HG03139 (cell line): ENCODE results near the gene MEIOSIN.

ENCODE experiments used
- ATAC-seq: cut with Tn5 transposase; IDR thresholded peaks from one replicate; pipeline ENCODE4 v1.9.1; 2021; ENCODE audit not compliant: unreplicated experiment

MEIOSIN gene

DNA sequence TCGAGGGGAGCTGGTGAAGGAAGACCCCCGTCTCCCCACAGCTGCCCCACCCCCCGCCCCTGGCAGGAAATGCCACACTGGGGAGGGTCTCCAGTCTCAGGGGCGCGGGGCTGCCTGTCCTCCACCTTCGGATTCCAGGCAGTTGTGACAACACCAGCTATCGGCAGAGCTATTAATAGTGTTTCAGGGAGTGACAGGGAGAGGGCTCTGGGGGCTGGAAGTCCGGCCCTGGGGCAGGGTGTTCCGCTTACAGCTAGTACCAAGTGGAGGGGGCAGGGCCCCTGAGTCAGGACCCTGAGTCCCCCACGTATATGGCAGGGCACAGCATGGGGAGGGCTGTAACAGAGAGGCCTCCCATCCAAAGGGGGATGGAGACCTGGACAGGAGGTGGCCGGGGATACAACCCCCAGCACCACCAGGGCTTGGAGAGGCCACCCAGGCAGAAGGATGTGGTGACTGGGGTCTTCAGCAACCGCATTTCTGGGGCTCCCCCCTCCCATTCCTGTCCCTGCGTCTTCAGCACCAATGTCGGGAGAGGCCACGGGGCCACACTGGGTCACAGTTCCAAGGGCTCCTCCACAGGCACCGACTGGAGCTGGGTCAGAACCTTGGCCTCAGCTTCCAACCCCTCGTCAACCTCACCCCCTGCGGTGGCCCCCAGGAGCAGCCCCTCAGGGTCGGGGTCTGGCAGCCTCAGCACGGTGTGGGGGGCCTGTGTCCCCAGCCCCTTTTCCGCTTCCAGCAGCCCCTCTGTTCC, 31.9 kb downstream of the MEIOSIN start:
- ATAC-seq: no peak

DNA sequence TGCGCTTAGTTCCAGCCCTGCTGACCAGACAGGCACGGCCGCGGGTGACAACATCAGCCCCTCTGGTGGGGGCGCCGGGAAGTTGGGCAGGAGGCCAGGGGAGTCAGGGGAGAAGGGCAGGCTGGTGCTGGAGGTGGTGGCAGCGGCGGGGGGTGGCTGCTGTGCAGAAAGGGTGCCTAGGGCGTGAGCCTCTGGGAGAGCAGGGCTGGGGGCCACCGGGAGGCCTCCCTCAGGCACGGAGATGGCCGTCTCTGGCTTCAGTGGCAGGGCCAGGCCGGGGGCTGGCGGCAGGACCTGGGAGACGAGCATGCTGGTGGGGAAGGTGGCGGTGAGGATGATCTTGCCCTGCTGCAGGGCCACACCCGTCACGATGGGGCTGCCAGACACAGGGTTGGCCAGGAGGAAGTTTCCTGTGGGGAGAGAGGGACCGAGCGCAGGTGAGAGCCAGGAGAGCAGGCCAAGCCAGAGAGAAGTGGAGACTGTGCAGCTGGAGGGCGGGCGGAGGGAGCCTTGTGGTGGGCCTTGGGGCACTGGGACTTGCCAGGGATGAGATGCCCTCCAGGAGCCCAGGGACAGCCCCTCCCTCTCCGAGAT, 32.6 kb downstream of the MEIOSIN start:
- no peak for ATAC-seq

DNA sequence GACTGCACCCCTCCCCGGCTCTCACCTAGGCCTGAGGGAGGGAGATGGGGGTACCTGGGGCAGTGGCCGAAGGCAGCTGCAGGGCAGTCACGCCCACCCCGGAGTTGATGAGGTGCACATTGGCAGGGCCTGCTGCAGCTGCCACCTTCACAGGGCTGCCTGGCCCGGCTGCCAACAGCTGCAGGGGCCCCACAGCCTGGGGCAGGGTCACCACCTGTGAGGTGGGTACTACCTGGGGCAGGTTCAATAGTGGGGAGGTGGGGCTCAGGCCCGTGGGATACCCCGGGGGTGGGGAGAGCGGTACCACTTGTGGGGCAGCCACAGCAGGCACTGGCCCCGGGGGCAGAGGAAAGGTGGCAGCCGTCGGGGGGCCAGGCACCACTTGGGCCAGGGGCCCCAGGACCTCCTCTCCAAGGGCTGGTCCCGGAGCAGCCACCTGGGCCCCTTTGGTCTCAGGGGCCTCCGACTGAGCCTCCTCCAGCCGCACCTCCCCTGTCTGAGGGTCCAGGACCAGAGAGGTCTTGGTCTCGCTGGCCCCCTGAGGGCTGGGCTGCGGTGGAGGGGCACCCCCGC, 33.1 kb downstream of the MEIOSIN start:
- no peak for ATAC-seq

DNA sequence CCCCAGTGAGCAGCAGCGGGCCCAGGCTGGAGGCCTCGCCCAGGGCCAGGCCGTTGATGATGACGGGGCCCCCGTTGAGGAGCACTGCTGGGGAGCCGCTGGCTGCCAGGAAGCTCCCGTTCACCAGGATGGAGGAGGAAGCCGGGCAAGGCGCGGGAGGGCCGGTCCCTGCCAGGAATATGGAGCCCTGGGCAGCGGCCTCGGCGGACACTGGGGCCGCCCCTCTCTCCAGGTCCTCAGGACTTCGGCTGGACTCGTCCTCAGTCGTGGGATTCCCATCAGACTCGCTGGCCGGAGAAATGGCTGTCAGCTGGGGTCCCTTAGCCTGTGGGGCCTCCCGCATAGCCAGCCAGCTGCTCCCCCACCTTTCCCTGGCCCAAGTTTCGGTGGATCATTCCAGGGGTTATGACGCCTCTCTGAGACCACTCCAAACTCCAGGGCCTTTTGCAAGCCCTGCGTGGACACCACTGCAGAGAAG, 33.7 kb downstream of the MEIOSIN start:
- ATAC-seq: no peak

DNA sequence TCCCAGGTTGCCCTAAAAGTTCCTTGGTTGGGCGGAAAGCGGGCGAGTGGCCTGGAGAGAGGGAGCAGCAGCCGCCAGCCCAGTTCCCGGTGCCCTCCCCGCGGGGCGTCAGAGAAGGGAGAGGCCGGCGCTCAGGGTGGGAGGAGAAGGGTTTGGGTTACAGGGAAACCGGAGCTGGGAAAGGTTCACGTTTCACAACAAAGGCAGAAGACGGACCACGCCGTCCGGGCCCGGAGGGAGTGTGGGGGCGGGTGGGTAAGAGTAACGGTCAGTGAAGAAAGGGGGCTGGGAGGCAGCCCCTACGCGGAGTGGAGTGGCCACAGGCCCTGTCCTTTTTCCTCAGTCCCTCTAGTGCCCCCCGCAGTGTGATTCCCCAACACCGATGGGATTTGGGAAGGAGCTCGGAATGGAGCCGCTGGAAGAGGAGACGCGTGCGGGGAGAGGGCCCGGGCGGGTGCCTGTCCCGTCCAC, 34.2 kb downstream of the MEIOSIN start:
- no peak for ATAC-seq

DNA sequence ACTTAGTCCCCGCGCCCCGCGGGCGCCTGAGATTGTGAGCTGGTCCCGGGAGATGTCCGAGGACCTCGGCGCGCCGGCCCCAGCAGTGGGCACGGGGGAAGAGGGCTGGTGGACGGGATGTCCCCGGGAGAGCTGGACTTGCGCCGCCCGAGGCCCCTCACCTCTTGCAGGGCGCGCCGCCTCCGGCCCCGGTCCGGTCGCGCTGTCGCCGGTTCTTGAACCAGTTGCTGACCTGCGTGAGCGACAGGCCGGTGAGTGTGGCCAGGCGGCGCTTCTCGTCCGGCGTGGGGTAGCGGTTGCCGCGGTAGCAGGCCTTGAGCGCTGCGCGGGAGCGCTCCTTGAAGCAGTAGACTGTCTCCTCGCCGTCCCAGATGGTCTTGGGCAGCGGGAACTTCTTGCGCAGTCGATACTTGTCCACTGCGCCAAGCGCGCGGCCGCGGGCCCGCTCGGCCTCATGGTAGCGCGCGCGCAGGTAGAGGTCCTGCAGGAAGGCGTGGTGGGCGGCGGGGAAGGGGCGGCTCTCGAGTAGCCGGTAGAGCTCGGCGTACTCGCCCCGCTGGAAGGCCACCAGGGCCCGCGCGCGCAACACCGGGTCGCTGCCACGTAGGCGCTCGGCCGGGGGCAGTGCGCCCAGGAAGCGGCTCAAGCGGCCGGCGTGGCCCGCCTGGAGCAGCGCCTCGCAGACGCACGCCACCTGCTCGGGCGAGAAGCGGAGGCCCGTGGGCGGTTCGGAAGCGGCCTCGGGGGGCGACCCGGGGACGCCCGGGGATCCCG, 34.8 kb downstream of the MEIOSIN start:
- no peak for ATAC-seq

DNA sequence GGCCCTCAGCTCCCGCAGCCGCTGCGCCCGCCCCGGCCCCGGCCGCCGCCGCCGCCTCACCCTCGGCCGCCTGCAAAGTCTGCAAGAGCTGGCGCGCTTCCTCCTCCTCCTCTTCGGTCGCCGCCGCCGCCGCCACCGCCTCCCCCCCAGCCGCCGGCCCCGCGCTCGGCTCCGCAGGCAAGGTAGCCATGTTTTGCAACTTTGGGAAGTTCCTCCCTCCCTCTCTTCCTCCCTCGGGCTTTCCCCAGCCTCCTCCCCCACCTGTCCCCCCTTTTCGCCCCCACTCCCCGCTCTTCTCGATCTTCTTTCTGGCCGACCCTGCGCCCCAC, 35.4 kb downstream of the MEIOSIN start:
- no peak for ATAC-seq

DNA sequence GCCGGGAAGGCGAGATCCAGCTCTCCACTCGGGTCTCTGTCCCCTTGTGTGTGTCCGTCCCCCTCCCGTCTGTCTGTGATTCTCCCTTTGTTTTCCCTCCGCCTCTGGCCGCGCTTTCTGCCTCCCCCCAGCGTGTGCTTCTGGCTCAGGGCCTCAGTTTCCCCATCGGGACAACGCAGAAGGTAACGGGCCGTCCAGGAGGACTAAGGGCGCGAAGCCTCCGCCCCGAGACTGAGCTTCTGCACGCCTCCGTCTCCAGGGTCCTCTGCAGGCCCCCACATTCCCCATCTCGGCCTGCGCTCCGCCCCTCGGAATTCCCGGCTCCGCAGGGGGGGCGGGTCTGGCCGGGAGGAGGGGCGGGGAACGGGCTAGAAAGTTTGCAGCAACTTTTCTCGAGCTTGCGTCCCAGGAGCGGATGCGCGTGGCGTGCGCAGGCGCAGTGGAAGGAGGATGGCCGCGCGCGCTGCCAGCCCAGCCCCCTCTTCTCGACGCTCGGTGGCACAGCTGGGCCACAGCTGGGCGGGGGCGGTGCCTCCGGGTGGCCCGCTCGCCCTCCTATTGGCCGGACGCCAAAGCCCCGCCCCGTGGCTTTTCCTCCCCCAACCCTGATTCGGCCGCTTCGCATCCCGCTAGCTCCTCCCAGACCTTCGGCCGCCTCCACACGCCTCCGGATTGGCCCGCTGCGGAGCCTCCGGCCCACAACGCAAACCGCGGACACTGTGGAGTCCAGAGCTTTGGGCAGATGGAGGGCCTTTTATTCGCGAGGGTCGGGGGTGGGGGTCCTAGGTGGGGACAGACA, 35.9 kb downstream of the MEIOSIN start, which contains the start of gene SIX5:
SIX5 (minus strand) TSS at position 269 of the 799 bp plus-strand sequence. CDS start 408 bp downstream, outside the sequence.
- ATAC-seq: peak; percentile 53

DNA sequence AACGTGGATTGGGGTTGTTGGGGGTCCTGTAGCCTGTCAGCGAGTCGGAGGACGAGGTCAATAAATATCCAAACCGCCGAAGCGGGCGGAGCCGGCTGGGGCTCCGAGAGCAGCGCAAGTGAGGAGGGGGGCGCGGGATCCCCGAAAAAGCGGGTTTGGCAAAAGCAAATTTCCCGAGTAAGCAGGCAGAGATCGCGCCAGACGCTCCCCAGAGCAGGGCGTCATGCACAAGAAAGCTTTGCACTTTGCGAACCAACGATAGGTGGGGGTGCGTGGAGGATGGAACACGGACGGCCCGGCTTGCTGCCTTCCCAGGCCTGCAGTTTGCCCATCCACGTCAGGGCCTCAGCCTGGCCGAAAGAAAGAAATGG, 36.6 kb downstream of the MEIOSIN start:
- no peak for ATAC-seq

DNA sequence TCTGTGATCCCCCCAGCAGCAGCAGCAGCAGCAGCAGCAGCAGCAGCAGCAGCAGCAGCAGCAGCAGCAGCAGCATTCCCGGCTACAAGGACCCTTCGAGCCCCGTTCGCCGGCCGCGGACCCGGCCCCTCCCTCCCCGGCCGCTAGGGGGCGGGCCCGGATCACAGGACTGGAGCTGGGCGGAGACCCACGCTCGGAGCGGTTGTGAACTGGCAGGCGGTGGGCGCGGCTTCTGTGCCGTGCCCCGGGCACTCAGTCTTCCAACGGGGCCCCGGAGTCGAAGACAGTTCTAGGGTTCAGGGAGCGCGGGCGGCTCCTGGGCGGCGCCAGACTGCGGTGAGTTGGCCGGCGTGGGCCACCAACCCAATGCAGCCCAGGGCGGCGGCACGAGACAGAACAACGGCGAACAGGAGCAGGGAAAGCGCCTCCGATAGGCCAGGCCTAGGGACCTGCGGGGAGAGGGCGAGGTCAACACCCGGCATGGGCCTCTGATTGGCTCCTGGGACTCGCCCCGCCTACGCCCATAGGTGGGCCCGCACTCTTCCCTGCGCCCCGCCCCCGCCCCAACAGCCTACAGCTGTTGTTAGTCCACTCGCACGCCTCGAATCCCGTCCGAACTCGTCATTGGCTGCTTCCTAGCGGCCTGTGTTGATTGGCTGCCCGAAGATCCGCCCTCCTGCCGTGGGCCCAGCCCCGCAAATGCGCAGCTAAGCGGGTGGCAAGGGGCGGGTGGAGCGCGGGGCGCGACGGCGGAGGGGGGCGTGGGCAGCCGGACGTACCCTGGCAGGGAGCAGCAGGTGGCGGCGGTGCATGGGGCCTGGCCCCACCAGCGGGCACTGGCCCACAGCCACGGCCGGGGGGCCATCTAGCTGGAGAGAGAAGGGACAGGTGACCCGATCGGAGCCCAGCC, 37.2 kb downstream of the MEIOSIN start:
- peak; percentile 41 for ATAC-seq

DNA sequence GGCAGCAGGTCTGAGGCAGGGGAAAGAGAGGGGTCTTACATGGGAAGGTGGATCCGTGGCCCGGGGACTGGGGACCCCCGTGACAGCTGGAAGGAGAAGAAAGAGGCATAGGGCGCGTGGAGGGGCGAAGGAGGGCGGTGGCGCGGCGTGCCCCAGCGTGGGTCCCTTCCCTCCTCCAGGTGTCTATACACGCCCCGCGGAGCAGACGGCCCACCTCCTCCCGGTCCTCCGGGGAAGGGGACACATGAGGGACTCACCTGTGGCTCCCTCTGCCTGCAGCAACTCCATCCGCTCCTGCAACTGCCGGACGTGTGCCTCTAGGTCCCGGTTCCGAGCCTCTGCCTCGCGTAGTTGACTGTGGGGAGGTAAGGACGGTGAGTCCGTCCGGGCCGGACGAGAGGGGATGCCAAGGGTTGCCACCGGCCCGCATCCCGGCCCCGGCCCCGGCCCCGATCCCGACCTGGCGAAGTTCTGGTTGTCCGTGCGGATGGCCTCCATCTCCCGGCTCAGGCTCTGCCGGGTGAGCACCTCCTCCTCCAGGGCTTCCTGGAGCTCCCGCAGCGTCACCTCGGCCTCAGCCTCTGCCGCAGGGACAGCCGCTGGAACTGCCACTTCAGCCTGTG, 38.2 kb downstream of the MEIOSIN start:
- no peak for ATAC-seq

DNA sequence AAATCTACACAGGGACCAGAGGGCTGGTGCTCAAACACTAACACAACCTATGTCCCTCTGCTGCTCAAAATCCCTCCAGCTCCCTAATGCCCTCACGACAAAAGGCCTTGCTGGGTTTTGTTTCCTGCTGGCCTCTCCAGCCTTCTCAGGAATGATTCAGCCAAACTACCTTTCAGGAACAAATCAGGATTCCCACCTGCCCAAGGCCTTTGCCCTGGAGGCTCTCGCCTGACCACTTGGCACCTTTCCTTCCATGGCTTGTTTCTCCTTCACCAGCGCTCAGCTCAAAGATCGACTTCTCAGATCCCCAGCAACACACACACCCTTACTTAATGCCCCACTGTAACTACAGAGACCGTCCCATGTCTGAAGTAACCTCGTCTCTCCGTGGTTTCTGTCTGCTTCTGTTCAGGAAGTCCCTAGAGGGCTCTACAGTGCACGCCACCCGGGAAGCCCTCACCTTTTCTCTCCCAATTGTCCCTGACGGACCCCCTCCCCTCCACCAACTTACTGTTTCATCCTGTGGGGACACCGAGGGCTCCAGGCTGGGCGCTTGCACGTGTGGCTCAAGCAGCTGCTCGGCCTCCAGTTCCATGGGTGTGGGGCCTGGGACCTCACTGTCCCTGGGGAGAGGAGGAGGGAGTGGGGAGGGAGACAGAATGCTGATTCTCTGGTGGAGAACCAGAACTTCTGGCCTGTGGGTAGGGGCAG, 39.0 kb downstream of the MEIOSIN start:
- no peak for ATAC-seq

DNA sequence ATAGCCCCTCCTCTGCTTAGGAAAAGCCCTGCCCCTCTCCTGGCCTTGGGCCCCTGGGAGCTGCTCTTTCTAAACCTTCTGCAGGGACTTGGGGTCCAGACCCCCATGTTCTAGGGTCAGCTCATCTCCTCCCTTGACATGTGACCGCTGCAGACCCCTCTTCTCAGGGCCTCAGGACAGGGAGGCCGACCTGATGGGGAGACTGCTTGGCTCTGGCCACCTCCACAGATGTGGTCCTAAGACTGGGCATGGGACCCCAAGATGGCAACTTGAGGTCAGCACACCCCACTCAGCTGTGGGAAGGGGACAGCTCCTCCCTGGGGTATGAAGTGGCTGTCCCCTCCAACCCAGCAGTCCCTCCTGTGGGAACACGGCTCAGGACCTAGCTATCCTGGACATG, 39.7 kb downstream of the MEIOSIN start:
- ATAC-seq: no peak

DNA sequence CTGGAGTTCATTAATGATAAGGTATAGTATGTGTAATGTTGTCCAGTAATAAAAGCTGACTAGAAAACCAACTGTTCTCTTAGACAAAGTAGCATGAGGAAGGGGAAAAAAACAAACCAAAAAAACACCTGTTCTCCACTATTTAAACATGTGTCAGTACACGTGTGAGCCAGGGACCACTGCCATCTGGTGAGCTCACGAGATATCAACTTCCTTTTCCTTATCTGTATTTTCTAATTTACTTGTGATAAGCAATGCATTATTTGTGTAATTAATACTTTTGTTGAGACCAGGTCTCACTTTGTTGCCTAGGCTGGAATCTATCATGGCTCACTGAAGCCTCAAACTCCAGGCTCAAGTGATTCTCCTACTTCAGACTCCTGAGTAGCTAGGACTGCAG, 40.1 kb downstream of the MEIOSIN start:
- no peak for ATAC-seq

DNA sequence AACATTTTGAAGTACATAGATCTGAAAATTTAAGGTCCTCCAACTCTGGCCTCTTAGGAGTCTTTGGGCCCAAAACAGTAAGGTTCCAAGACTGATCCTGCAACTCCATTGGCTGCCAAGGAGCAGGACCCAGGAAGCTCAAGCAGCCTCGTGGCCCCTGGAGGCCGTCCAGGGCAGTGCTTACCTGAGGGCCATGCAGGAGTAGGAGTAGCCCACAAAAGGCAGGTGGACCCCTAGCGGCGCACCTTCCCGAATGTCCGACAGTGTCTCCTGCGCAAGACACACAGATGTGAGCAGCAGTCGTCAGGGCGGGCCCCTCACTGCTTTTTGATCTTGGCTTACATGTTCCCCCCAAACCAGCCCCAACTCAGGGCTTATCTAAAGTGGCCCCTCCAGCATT, 41.5 kb downstream of the MEIOSIN start:
- ATAC-seq: no peak

DNA sequence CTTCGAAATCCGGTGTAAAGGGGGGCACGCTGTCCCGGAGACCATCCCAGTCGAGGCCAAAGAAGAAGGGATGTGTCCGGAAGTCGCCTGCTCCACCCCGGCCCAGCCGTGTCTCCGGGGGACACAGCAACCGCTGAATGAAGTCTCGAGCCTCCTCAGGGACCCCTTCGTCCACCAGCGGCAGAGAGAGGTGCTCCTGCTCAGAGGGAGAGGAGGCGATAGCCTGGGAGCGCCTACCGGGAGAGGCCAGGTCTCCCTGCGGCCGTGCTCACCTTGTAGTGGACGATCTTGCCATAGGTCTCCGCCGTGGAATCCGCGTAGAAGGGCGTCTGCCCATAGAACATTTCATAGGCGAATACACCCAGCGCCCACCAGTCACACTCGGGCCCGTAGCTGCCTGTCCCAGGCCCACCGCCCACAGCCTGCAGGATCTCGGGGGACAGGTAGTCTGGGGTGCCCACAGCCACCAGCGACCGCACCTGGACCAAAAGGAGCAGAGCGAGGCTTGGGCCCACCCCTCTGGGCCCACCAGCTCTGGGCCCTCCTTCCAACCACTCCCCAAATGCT, 44.2 kb downstream of the MEIOSIN start:
- no peak for ATAC-seq

DNA sequence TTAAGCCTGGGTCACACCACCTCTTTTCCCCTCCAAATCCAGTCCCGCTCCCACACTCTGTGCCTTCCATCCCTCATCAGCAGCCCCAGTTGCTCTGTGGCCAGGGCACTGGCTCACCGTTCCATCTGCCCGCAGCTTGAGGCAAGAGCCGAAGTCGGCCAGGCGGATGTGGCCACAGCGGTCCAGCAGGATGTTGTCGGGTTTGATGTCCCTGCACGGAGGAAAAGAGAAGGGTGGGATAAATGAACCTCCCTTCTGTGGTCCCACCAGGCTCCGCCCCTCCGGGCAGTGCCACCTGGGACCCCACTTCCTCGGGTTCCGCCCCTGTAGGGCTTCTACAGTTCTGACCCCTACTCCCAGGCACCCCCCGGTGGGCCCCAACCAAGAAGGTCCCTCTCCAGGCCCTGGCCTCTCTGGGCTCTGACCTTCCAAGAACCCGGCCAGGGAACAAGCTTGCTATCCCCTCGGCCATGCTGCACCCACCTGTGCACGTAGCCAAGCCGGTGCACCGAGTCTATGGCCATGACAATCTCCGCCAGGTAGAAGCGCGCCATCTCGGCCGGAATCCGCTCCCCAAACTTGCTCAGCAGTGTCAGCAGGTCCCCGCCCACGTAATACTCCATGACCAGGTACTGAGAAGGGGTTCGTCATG, 44.9 kb downstream of the MEIOSIN start:
- ATAC-seq: no peak
